HCT116 (cell line): ENCODE measurements around the gene ITPR1.

Source experiments
- EZH2 ChIP-seq: fragments of 200-600 bp; sonication (generic); IDR thresholded peaks from 2 replicates; pipeline ENCODE4 v1.6.1; 2017; ENCODE audit warnings: antibody characterized with exemption, mixed run types
- JUND ChIP-seq: IDR thresholded peaks from 2 replicates; pipeline ENCODE4 v1.6.1; 2012
- POLR2A ChIP-seq: IDR thresholded peaks from 2 replicates; pipeline ENCODE4 v1.7.0; 2011; ENCODE audit warnings: borderline replicate concordance; ENCODE audit not compliant: insufficient read depth, insufficient read length; ENCODE audit errors: extremely low read depth
- POLR2AphosphoS5 ChIP-seq: IDR thresholded peaks from 2 replicates; pipeline ENCODE4 v1.6.1; 2011; ENCODE audit warnings: mild to moderate bottlenecking, low read depth, low read length, moderate library complexity
- SIN3A ChIP-seq: IDR thresholded peaks from 2 replicates; pipeline ENCODE4 v1.6.1; 2012; ENCODE audit warnings: low read depth
- ZFX ChIP-seq: fragments of 450-650 bp; IDR thresholded peaks from 2 replicates; pipeline ENCODE4 v1.6.1; 2017
- ZNF274 ChIP-seq: fragments of 200-500 bp; sonication (Bioruptor generic); IDR thresholded peaks from 2 replicates; pipeline ENCODE4 v1.6.1; 2014; ENCODE audit warnings: mild to moderate bottlenecking, low read depth, low read length, inconsistent platforms
- TF ChIP-seq, protein P1 (sequence below), 3 experiments: fragments of 200-600 bp in 1 of 3; sonication (generic) in 1 of 3; IDR thresholded peaks in 2 of 3; conservative IDR thresholded peaks in 1 of 3; 2 replicates each; pipeline ENCODE4 v1.5.1; 2012 to 2017; ENCODE audit warnings: low read depth in 2 of 3, low read length in 2 of 3, antibody characterized with exemption in 1 of 3, borderline replicate concordance in 1 of 3, control low read depth in 1 of 3, mild to moderate bottlenecking in 1 of 3, mixed read lengths in 1 of 3, mixed run types in 1 of 3, moderate library complexity in 1 of 3; ENCODE audit not compliant: insufficient read depth in 1 of 3
- TF ChIP-seq, protein P2 (sequence below): IDR thresholded peaks from 2 replicates; pipeline ENCODE4 v1.6.1; 2011; ENCODE audit warnings: mild to moderate bottlenecking, low read length, moderate library complexity; ENCODE audit not compliant: insufficient replicate concordance; ENCODE audit errors: extremely low read depth
- TF ChIP-seq, protein P3 (sequence below): IDR thresholded peaks from 2 replicates; pipeline ENCODE4 v1.6.1; 2012
- TF ChIP-seq, protein P4 (sequence below): IDR thresholded peaks from 2 replicates; pipeline ENCODE4 v1.6.1; 2012

DNA sequence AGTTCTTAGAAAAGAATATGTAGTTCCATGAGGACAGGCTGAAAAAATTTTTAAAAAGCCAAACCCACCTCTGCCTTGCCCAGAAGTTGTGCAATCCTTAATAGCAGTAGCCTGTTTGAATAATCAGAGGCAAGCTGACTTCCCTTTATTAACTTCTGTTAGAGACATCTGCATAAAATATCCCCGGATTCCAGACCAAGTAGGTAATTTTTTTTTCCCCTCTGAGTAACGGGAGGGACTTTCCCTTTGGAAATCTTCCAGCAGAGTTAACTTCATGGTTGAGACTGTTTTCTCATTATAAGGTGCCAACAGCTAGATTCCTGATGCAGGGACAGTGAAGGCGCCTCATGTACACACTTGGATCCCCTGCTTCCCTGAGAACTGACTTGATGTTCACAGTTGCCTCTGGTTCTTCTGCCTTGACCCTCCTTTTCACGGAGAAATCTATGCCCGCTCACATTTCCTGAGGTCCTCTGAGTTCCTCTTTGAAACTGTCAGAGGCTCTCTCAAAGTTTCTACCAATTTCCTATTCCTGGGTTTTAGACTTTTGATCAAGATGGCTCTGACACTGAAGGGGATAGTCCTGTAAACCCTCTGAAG lies 258.5 kb downstream of the ITPR1 start:
- TF ChIP-seq, protein P1, sequence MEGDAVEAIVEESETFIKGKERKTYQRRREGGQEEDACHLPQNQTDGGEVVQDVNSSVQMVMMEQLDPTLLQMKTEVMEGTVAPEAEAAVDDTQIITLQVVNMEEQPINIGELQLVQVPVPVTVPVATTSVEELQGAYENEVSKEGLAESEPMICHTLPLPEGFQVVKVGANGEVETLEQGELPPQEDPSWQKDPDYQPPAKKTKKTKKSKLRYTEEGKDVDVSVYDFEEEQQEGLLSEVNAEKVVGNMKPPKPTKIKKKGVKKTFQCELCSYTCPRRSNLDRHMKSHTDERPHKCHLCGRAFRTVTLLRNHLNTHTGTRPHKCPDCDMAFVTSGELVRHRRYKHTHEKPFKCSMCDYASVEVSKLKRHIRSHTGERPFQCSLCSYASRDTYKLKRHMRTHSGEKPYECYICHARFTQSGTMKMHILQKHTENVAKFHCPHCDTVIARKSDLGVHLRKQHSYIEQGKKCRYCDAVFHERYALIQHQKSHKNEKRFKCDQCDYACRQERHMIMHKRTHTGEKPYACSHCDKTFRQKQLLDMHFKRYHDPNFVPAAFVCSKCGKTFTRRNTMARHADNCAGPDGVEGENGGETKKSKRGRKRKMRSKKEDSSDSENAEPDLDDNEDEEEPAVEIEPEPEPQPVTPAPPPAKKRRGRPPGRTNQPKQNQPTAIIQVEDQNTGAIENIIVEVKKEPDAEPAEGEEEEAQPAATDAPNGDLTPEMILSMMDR (IDR thresholded peaks at IDR 0.05 in 2 of 3, conservative IDR thresholded peaks at IDR 0.05 in 1 of 3; ENCODE audit: borderline replicate concordance in 1 of 3, insufficient read depth in 1 of 3, low read depth in 2 of 3, low read length in 2 of 3): no peak
- TF ChIP-seq, protein P2, sequence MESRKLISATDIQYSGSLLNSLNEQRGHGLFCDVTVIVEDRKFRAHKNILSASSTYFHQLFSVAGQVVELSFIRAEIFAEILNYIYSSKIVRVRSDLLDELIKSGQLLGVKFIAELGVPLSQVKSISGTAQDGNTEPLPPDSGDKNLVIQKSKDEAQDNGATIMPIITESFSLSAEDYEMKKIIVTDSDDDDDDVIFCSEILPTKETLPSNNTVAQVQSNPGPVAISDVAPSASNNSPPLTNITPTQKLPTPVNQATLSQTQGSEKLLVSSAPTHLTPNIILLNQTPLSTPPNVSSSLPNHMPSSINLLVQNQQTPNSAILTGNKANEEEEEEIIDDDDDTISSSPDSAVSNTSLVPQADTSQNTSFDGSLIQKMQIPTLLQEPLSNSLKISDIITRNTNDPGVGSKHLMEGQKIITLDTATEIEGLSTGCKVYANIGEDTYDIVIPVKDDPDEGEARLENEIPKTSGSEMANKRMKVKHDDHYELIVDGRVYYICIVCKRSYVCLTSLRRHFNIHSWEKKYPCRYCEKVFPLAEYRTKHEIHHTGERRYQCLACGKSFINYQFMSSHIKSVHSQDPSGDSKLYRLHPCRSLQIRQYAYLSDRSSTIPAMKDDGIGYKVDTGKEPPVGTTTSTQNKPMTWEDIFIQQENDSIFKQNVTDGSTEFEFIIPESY: no peak
- TF ChIP-seq POLR2A: no peak
- no peak for TF ChIP-seq ZFX
- TF ChIP-seq, protein P3, sequence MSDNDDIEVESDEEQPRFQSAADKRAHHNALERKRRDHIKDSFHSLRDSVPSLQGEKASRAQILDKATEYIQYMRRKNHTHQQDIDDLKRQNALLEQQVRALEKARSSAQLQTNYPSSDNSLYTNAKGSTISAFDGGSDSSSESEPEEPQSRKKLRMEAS: no peak
- TF ChIP-seq, protein P4, sequence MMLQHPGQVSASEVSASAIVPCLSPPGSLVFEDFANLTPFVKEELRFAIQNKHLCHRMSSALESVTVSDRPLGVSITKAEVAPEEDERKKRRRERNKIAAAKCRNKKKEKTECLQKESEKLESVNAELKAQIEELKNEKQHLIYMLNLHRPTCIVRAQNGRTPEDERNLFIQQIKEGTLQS: no peak
- no peak for TF ChIP-seq SIN3A
- TF ChIP-seq JUND: no peak
- TF ChIP-seq POLR2AphosphoS5: no peak
- no peak for TF ChIP-seq ZNF274
- TF ChIP-seq EZH2: no peak
